ENCODE results near the gene LEP.

DNA sequence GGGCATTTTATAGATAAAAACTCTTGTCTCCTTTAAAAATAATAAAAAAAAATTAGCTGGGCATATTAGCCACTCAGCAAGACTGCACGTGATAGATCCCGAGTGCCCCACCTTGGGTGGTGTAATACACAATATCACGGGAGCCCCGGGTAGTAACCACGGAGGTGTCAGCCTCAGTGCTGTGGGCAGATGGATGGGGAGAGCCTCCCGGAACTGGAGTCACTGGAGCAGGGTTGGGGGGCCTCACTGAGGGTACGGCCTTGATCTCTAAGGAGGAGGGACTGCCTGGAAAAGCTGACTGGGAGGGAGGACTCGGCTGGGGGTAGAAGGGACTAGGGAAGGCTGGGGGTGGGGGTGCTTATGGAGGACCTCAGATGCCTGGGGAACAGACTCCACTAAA is 12.6 kb downstream of the LEP start:
- no peak for TF ChIP-seq SP4 (IDR thresholded peaks at IDR 0.05; ENCODE audit: low read length)
- TF ChIP-seq CREB1 (IDR thresholded peaks at IDR 0.05), result no peak
- no peak for TF ChIP-seq RNF2 (IDR thresholded peaks at IDR 0.05; ENCODE audit: borderline replicate concordance, low read depth, low read length, missing control alignments, poor library complexity, severe bottlenecking)
- TF ChIP-seq, protein P1, sequence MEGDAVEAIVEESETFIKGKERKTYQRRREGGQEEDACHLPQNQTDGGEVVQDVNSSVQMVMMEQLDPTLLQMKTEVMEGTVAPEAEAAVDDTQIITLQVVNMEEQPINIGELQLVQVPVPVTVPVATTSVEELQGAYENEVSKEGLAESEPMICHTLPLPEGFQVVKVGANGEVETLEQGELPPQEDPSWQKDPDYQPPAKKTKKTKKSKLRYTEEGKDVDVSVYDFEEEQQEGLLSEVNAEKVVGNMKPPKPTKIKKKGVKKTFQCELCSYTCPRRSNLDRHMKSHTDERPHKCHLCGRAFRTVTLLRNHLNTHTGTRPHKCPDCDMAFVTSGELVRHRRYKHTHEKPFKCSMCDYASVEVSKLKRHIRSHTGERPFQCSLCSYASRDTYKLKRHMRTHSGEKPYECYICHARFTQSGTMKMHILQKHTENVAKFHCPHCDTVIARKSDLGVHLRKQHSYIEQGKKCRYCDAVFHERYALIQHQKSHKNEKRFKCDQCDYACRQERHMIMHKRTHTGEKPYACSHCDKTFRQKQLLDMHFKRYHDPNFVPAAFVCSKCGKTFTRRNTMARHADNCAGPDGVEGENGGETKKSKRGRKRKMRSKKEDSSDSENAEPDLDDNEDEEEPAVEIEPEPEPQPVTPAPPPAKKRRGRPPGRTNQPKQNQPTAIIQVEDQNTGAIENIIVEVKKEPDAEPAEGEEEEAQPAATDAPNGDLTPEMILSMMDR (IDR thresholded peaks at IDR 0.05; ENCODE audit: control extremely low read depth in 1 of 3, insufficient read depth in 1 of 3, low read depth in 1 of 3, low read length in 3 of 3), result no peak
- no peak for TF ChIP-seq RAD21 (IDR thresholded peaks at IDR 0.05 in 1 of 2, conservative IDR thresholded peaks at IDR 0.05 in 1 of 2; ENCODE audit: low read depth in 2 of 2, low read length in 2 of 2)
- no peak for TF ChIP-seq SIN3A (conservative IDR thresholded peaks at IDR 0.05 in 1 of 2, IDR thresholded peaks at IDR 0.05 in 1 of 2; ENCODE audit: low read depth in 1 of 2, low read length in 2 of 2)
- TF ChIP-seq BCL11A (IDR thresholded peaks at IDR 0.05; ENCODE audit: low read depth in 2 of 2, low read length in 2 of 2), result no peak
- no peak for TF ChIP-seq CEBPB (IDR thresholded peaks at IDR 0.05; ENCODE audit: low read depth, low read length)
- no peak for TF ChIP-seq MAFK (IDR thresholded peaks at IDR 0.05; ENCODE audit: low read depth, low read length)
- no peak for TF ChIP-seq YY1 (IDR thresholded peaks at IDR 0.05; ENCODE audit: low read depth, low read length)
- no peak for TF ChIP-seq TAF1 (IDR thresholded peaks at IDR 0.05; ENCODE audit: low read depth, low read length)
